ENCODE results near the gene LHFPL2. TPM values are rescaled to one million over a fixed set of nuclear protein-coding genes. Genes with fewer than 3 reads are reported as not detected.

LHFPL2 gene
- total RNA-seq, 4 donors from 2014 or later = 14.7 to 127 (median 28.0) TPM

DNA sequence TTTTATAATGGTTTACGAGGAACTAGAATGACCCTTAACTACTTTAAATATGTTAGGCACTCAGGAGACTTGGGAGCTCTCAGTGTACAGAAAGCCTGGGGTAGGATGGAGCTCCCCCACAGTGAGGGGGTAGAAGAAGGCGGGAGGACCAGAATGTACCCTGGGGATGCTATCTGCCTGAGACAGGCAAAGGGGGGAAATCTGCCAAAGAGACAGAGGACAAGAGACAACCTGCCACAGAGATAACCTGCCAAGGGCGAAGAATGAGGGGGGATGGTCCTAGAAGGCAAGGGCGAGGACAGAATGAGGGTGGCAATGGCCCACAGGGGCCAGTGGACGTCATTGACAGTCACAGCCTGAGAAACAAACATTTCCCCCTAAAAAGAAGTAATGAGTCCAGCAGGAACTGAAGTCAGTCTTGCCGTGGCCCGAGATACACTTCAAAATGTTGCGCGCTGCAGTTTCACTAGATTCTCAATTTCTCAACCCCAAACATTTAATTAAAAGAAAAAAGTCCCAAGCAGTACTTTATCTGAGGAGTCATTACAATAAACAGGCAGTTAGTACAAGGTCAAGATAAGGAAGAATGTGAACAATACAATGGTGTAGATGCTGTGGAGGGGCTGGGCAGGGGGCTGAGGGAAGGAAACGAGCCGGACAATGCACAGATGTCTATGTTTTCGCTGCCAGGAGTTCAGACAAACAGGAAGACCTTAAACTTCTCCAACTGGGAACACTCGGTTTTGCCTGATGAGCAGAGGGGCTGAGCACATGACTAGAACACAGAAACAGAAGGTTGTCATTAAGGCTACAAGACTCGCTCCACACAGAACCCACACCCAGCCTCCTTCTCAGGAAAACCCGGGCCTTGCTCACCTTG is 125.0 kb downstream of the LHFPL2 start:
- intact Hi-C loops (cut with DNase I; ENCODE audit: low total_unique reads) = no loop called here
- Histone ChIP-seq H3K4me3 (no peak overlapping the region), H3K27me3 (no peaks in the 10 kb centered on the region), H3K4me1 (peaks cover 0 to 7% of the 10 kb centered on the region in 2 donors), H3K27ac (peak overlapping the region; percentile 42 to 60), H3K9me3 (no peaks in the 10 kb centered on the region), H3K36me3 (no peaks in the 10 kb centered on the region)
- no peak for DNase-seq
- TF ChIP-seq, protein P1, sequence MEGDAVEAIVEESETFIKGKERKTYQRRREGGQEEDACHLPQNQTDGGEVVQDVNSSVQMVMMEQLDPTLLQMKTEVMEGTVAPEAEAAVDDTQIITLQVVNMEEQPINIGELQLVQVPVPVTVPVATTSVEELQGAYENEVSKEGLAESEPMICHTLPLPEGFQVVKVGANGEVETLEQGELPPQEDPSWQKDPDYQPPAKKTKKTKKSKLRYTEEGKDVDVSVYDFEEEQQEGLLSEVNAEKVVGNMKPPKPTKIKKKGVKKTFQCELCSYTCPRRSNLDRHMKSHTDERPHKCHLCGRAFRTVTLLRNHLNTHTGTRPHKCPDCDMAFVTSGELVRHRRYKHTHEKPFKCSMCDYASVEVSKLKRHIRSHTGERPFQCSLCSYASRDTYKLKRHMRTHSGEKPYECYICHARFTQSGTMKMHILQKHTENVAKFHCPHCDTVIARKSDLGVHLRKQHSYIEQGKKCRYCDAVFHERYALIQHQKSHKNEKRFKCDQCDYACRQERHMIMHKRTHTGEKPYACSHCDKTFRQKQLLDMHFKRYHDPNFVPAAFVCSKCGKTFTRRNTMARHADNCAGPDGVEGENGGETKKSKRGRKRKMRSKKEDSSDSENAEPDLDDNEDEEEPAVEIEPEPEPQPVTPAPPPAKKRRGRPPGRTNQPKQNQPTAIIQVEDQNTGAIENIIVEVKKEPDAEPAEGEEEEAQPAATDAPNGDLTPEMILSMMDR (IDR thresholded peaks at IDR 0.05) = no peak
- TF ChIP-seq POLR2A (IDR thresholded peaks at IDR 0.05) = no peak

DNA sequence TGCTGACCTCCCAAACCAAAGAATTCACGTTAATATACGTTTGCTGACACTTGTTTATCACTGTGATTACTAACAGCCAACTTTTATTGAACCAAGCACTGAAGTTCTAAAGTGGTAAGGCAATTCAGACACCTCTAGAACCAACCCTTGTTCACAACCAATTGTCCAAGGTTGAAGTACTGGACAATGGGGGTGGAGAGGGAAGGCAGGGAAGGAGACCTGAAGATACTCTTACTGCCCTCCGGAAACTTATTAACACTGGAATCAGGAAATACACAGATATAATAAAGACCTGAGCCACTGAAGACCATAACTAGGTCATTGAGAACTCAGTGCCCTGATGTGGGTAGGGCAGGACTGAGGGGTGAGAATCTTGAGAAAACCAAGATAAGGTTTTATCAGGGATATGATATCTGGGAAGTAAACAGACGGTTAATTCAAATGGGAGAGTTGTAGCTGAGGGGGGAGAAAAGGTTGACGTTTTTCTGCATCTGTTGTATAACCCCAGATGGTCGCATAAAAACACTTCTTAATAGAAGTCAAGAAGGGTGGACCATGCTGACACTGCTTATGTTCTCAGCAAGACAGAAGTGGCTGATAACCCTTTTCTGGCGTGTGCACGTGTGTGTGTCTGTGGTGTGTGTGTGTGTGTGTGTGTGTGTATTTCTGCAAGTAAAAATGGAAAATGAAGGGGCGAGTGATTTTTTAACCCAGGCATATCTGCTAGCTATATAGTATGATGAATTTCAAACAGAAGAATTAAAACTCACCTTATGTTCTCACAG is 125.9 kb downstream of the LHFPL2 start:
- intact Hi-C loops (cut with DNase I; ENCODE audit: low total_unique reads) = no loop called here
- TF ChIP-seq POLR2A (IDR thresholded peaks at IDR 0.05) = no peak
- TF ChIP-seq, protein P1 (IDR thresholded peaks at IDR 0.05) = no peak
- H3K27ac ChIP-seq = peak overlapping the region in 1 of 2 donors; percentile 60

DNA sequence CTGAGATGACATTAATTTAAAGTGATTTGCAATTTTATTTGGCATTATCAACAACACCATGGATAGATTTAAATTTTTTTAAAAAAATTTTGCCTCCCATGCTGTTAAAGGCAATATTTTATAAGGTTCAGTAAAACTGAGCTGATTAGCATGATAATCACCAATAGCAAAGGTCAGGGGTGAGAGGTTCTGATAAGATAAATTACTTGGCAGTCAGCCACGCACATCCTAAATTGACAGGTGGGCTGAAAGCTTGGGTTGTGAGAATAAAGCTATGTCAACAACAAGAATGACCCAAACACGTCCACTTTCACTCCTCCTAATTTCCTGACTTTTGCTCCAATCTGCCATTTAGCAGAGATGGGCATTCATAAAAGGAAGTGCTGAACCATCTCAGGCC is 127.1 kb downstream of the LHFPL2 start:
- TF ChIP-seq, protein P1 (IDR thresholded peaks at IDR 0.05) = no peak
- TF ChIP-seq POLR2A (IDR thresholded peaks at IDR 0.05) = no peak
- Histone ChIP-seq H3K27me3 (no peaks in the 10 kb centered on the region), H3K4me1 (peaks cover 0 to 4% of the 10 kb centered on the region in 2 donors), H3K36me3 (no peaks in the 10 kb centered on the region), H3K4me3 (no peak overlapping the region), H3K9me3 (no peaks in the 10 kb centered on the region), H3K27ac (no peak overlapping the region)
- no peak for DNase-seq
- intact Hi-C loops (cut with DNase I; ENCODE audit: low total_unique reads) = no loop called here

More for the DNA sequence above, 125.9 kb downstream of the LHFPL2 start:
- Histone ChIP-seq H3K4me1 (peaks cover 0 to 7% of the 10 kb centered on the region in 2 donors), H3K27me3 (no peaks in the 10 kb centered on the region), H3K9me3 (no peaks in the 10 kb centered on the region), H3K4me3 (no peak overlapping the region), H3K36me3 (no peaks in the 10 kb centered on the region)
- DNase-seq = no peak

DNA sequence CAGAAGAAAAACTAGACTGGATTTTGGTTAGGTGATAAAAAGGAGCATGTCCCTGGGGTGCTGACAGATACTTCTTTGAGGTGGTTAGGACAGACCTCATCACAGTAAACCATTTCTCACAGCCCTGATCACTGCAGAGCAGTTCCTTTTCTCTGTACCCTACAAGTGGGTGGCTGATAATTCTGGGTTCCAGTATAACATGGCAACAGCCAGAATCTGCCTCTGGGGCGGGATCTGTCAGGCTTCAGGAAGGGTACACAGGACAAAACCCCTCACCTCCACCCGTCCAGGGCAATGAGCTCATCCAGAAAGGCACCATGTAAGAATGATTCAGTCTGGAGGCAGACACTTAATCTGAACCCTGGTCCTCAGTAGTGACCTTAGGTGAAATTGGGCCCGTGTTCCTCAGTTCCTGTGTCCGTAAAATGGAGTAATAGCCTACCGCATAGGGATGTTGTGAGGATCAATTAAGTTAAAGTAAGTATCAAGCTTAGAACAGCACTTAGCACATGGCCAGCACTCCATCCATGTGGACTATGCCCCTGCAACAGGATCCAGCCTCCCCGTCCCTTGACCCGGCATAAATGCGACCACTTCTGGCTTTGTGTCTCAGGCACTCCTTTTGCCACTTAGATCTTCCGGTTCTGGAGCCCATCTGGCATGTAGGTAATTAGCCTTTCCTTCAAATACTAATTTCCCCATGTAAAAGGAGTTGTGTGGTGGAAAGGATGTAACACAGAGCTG is 129.2 kb downstream of the LHFPL2 start:
- no peaks in the 10 kb centered on the region for H3K36me3 ChIP-seq
- intact Hi-C loops (cut with DNase I; ENCODE audit: low total_unique reads) = no loop called here
- H3K27ac ChIP-seq = no peak overlapping the region
- H3K27me3 ChIP-seq = no peaks in the 10 kb centered on the region
- no peak for DNase-seq
- H3K9me3 ChIP-seq = no peaks in the 10 kb centered on the region
- no peak for TF ChIP-seq POLR2A (IDR thresholded peaks at IDR 0.05)
- TF ChIP-seq, protein P1 (IDR thresholded peaks at IDR 0.05) = no peak
- no peaks in the 10 kb centered on the region for H3K4me1 ChIP-seq
- H3K4me3 ChIP-seq = no peak overlapping the region

All from uterus (tissue), 4 donors.